Subcutaneous abdominal adipose tissue (tissue), 5 donors: ENCODE results near the gene ZNF22.

ENCODE experiments used
- H3K27ac ChIP-seq: one replicate; pipeline ENCODE4 v1.7.0; 2013; ENCODE audit warnings: low read depth, mild to moderate bottlenecking, inconsistent platforms, low read length, moderate library complexity
- H3K27me3 ChIP-seq, 5 donors: one replicate each; pipeline ENCODE4 v1.7.0; 2013; ENCODE audit warnings: low read length in 5 of 5, inconsistent platforms in 1 of 5; ENCODE audit not compliant: control insufficient read depth in 5 of 5, insufficient read depth in 4 of 5
- H3K36me3 ChIP-seq, 5 donors: one replicate each; pipeline ENCODE4 v1.7.0; 2013; ENCODE audit warnings: low read length in 5 of 5; ENCODE audit not compliant: control insufficient read depth in 5 of 5, insufficient read depth in 5 of 5
- H3K4me1 ChIP-seq, 5 donors: one replicate each; pipeline ENCODE4 v1.7.0; 2013; ENCODE audit warnings: low read length in 5 of 5, mild to moderate bottlenecking in 3 of 5, moderate library complexity in 1 of 5; ENCODE audit not compliant: control insufficient read depth in 5 of 5, insufficient read depth in 5 of 5
- H3K4me3 ChIP-seq, 5 donors: one replicate each; pipeline ENCODE4 v1.7.0; 2013; ENCODE audit warnings: low read length in 5 of 5, low read depth in 1 of 5
- H3K9ac ChIP-seq, 5 donors: one replicate each; pipeline ENCODE4 v1.7.0; 2013; ENCODE audit warnings: low read length in 5 of 5, mild to moderate bottlenecking in 4 of 5, moderate library complexity in 3 of 5
- H3K9me3 ChIP-seq, 5 donors: one replicate each; pipeline ENCODE4 v1.7.0; 2013; ENCODE audit warnings: low read length in 5 of 5; ENCODE audit not compliant: control insufficient read depth in 5 of 5
- donor health status: healthy.
- donor health status: healthy.
- donor health status: healthy.
- donor health status: healthy.
- donor health status: healthy.

Gene ZNF22

DNA sequence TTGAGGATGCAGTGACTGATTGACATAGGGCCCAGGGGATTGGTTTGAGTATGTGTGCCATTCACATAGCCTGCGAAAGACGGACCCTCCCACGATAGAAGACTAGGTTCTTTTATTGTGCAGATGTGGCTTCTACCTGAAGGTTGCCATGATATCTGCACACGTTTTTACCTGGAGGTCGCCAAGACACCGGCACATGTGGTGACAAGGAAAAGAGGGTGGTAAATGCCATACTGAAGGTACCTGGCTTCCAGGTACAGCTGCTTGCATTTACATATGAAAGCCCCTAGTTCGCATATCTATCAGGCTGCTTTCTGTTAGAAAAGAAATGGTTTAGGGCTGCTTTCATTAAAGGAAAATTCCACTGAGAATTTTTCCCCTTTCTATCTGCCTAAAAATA is 43.6 kb downstream of the ZNF22 start:
- Histone ChIP-seq H3K27ac (no peak overlapping the region), H3K27me3 (no peaks in the 10 kb centered on the region), H3K4me3 (no peak overlapping the region), H3K36me3 (no peaks in the 10 kb centered on the region), H3K9me3 (peaks cover 0 to 7% (median 0%) of the 10 kb centered on the region in 5 donors), H3K4me1 (no peaks in the 10 kb centered on the region), H3K9ac (no peak overlapping the region)

DNA sequence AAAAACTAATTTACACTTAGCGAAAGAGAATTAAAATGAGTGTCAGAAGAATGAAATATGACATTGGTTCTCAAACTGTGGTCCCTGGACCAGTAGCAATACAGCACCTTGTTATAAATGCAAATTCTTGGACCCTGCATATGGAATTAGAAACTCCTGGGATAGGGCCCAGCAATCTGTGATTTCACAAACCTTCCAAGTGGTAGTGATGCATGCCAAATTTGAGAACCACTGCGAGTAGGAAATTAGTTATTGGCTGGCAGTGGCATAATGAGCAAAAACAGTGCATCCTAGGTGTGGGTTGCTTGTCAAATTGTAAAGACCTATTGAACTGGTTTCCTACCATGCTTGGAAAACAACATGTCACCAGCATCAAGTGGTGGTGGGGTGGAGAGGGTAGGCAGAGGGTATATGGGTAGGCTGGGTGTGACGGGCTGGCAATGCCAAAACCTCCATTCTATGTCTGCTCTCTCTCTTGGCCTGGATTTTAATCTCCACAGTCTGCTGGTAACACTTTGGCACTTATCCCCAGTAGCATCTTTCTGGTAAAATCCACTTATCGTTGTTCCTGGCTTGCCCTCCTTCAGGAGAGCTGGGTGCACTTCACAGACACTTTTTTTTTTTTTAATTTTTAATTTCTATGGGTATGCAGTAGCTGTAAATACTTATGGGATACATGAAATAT is 50.0 kb downstream of the ZNF22 start:
- Histone ChIP-seq H3K4me1 (no peaks in the 10 kb centered on the region), H3K9ac (no peak overlapping the region), H3K27me3 (no peaks in the 10 kb centered on the region), H3K9me3 (peaks cover 0 to 7% (median 0%) of the 10 kb centered on the region in 5 donors), H3K27ac (no peak overlapping the region), H3K4me3 (no peak overlapping the region), H3K36me3 (no peaks in the 10 kb centered on the region)

DNA sequence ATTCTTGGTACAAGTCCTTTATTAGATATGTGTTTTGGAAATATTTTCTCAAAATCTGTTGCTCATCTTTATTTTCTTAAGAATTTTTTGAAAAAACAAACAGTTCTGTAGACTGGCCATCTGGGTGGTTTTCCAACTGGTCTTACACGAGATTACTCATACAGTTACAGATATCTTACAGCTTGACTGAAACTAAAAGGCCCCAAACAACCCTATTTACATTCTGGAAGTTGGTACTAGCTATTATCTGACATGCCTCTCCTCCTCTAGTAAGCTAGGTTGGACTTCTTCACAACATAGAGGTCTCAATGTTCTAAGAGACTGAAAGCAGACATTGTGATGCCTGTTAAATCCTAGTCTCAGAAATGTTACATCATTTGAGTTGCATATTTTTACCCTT is 52.0 kb downstream of the ZNF22 start:
- no peaks in the 10 kb centered on the region for H3K4me1 ChIP-seq
- no peaks in the 10 kb centered on the region for H3K27me3 ChIP-seq
- peaks cover 0 to 7% (median 0%) of the 10 kb centered on the region in 5 donors for H3K9me3 ChIP-seq
- no peak overlapping the region for H3K9ac ChIP-seq
- H3K36me3 ChIP-seq, result no peaks in the 10 kb centered on the region
- H3K4me3 ChIP-seq, result no peak overlapping the region
- no peak overlapping the region for H3K27ac ChIP-seq

DNA sequence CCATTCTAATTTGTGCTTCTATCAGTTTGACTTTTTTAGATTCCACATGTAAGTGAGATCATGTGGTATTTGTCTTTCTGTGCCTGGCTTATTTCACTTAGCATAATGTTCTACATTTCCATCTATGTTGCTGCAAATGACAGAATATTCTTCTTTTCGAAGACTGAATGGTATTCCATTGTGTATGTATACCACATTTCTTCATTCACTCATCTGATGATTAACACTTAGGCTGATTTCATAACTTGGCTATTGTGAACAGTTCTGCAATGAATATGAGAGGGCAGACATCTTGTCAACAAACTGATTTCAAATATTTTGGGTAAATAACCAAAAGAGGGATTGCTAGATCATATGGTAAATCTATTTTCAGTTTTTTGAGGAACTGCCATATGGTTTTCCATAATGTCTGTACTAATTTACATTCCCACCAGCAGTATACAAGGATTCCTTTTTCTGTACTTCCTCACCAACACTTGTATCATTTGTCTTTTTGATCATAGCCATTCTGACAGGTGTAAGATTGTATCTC is 52.9 kb downstream of the ZNF22 start:
- no peaks in the 10 kb centered on the region for H3K27me3 ChIP-seq
- H3K9ac ChIP-seq, result no peak overlapping the region
- H3K4me1 ChIP-seq, result no peaks in the 10 kb centered on the region
- H3K4me3 ChIP-seq, result no peak overlapping the region
- H3K9me3 ChIP-seq, result no peaks in the 10 kb centered on the region
- H3K36me3 ChIP-seq, result no peaks in the 10 kb centered on the region
- no peak overlapping the region for H3K27ac ChIP-seq
